ENCODE data around the gene PTPRN2. TPM values are rescaled to one million over a fixed set of nuclear protein-coding genes. Genes with fewer than 3 reads are reported as not detected.

PTPRN2 gene
- total RNA-seq, 2 experiments from 2014 or later, result 0.70 TPM; not detected in 1

DNA sequence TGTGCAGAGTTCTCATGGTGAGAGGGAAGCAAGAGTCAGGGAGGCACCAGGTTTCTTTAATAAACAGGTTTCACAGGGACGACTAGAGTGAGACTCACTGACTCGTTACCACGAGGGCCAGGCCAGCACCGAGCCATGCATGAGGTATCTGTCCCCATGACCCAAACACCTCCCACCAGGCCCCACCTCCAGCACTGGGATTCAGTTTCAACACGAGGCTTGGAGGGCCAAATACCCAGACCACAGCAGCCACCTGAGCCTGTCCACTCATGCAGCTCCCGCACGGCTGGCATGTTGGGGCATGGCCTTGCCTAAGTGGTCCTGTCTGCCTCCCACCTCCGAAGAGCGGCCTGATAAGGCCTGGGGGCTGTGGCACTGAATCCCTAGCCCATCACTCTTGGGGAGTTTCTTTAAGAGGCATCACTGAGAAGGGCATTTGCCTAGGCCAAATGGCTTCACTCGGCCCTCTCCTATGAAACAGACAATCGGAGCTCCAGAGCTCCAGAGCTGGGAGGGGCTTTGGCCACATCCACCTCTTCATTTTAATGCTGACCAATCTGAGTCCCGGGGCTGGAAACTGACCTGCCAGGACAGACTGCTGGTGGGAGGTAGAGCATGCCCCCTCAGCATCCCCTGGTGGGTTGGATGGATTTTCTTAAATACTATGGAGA lies 1093.0 kb downstream of the PTPRN2 start:
- intact Hi-C loops (cut with micrococcal nuclease; ENCODE audit: unreplicated experiment), result no loop called here
- POLR2A ChIA-PET, result interaction anchor here (0.9 kb wide), 1 partner anchor 20 kb away, joined by 3 read pairs; no protein-coding TSS in a partner anchor
- CTCF ChIA-PET (ENCODE audit: unreplicated experiment), result no interaction called here
- Histone ChIP-seq H4K20me1 (ENCODE audit: insufficient read depth, low read length) (no peaks in the 10 kb centered on the region), H3K4me3 (ENCODE audit: low read depth, low read length, poor library complexity, severe bottlenecking) (no peak overlapping the region), H3K9me3 (ENCODE audit: low read length) (no peaks in the 10 kb centered on the region), H3K4me1 (ENCODE audit: insufficient read depth, low read length, poor library complexity, severe bottlenecking) (peaks cover 9% of the 10 kb centered on the region), H2AFZ (ENCODE audit: low read length) (no peak overlapping the region), H3K9me2 (ENCODE audit: insufficient read depth, low read length) (no peaks in the 10 kb centered on the region), H3K4me2 (ENCODE audit: low read length) (no peak overlapping the region), H3K79me2 (ENCODE audit: insufficient read depth, low read depth, low read length) (no peaks in the 10 kb centered on the region), H3K36me3 (ENCODE audit: insufficient read depth, low read length) (no peaks in the 10 kb centered on the region), H3K27ac (ENCODE audit: low read depth, low read length, poor library complexity, severe bottlenecking) (no peak overlapping the region)
- DNase-seq (ENCODE audit: low spot score), result no peak
- no peak for TF ChIP-seq EZH2phosphoT487 (IDR thresholded peaks at IDR 0.05; ENCODE audit: borderline replicate concordance, low read depth, low read length)
- TF ChIP-seq, protein P1, sequence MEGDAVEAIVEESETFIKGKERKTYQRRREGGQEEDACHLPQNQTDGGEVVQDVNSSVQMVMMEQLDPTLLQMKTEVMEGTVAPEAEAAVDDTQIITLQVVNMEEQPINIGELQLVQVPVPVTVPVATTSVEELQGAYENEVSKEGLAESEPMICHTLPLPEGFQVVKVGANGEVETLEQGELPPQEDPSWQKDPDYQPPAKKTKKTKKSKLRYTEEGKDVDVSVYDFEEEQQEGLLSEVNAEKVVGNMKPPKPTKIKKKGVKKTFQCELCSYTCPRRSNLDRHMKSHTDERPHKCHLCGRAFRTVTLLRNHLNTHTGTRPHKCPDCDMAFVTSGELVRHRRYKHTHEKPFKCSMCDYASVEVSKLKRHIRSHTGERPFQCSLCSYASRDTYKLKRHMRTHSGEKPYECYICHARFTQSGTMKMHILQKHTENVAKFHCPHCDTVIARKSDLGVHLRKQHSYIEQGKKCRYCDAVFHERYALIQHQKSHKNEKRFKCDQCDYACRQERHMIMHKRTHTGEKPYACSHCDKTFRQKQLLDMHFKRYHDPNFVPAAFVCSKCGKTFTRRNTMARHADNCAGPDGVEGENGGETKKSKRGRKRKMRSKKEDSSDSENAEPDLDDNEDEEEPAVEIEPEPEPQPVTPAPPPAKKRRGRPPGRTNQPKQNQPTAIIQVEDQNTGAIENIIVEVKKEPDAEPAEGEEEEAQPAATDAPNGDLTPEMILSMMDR (conservative IDR thresholded peaks at IDR 0.05; ENCODE audit: low read length), result no peak
- BruUV-seq (replicated peaks), result no TSS peak

DNA sequence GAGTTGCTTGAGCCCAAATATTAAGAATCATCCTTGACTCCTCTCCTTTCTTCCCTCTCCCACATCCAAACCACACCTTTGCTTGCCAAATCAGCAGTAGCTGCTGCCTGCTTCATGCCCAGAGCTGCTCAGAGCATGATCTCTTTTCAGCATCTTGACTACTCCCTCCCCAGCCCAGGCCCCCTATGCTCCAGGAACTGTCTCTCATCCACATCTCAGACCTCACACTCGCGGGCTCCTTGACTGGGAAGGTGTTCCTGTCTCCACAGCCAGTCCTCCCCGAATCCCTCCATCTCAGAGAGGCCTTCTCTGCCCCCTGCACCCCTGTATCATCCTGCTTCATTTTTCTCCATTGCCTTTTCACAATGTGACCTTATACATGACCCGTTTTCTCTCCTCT lies 1093.8 kb downstream of the PTPRN2 start:
- ChIA-PET CTCF (ENCODE audit: unreplicated experiment) (no interaction called here), POLR2A (no interaction called here)
- intact Hi-C loops (cut with micrococcal nuclease; ENCODE audit: unreplicated experiment), result no loop called here
- Histone ChIP-seq H3K36me3 (ENCODE audit: insufficient read depth, low read length) (no peaks in the 10 kb centered on the region), H3K4me2 (ENCODE audit: low read length) (no peak overlapping the region), H4K20me1 (ENCODE audit: insufficient read depth, low read length) (no peaks in the 10 kb centered on the region), H2AFZ (ENCODE audit: low read length) (no peak overlapping the region), H3K9me3 (ENCODE audit: low read length) (no peaks in the 10 kb centered on the region), H3K79me2 (ENCODE audit: insufficient read depth, low read depth, low read length) (no peaks in the 10 kb centered on the region), H3K4me3 (ENCODE audit: low read depth, low read length, poor library complexity, severe bottlenecking) (no peak overlapping the region), H3K9me2 (ENCODE audit: insufficient read depth, low read length) (no peaks in the 10 kb centered on the region), H3K4me1 (ENCODE audit: insufficient read depth, low read length, poor library complexity, severe bottlenecking) (peaks cover 9% of the 10 kb centered on the region), H3K27ac (ENCODE audit: low read depth, low read length, poor library complexity, severe bottlenecking) (no peak overlapping the region)
- no TSS peak for BruUV-seq (replicated peaks)
- no peak for DNase-seq (ENCODE audit: low spot score)
- TF ChIP-seq, protein P1 (conservative IDR thresholded peaks at IDR 0.05; ENCODE audit: low read length), result no peak
- no peak for TF ChIP-seq EZH2phosphoT487 (IDR thresholded peaks at IDR 0.05; ENCODE audit: borderline replicate concordance, low read depth, low read length)

DNA sequence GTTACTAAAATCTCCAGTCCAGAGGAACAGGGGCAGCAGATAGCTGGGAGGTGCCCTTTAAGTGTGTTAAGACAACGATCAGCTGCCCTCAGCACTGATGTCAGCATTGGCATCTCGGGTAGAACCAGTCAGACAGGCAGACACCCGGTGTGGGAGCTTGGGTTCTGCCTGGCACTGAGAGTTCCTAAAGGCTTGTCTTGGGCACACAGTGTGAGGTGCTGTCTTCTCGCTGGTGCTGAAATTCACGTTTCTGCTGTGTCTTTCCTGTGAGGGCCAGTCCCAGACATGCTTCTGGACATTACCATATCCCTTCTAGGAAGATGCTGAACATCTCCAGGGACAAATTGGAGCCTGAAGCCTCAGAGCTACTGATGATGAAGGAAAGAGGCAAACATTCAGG lies 1094.6 kb downstream of the PTPRN2 start:
- no peak overlapping the region for H3K4me3 ChIP-seq (ENCODE audit: low read depth, low read length, poor library complexity, severe bottlenecking)
- intact Hi-C loops (cut with micrococcal nuclease; ENCODE audit: unreplicated experiment), result no loop called here
- no peaks in the 10 kb centered on the region for H3K79me2 ChIP-seq (ENCODE audit: insufficient read depth, low read depth, low read length)
- no peak for DNase-seq (ENCODE audit: low spot score)
- peaks cover 9% of the 10 kb centered on the region for H3K4me1 ChIP-seq (ENCODE audit: insufficient read depth, low read length, poor library complexity, severe bottlenecking)
- no peaks in the 10 kb centered on the region for H4K20me1 ChIP-seq (ENCODE audit: insufficient read depth, low read length)
- BruUV-seq (replicated peaks), result no TSS peak
- no peak overlapping the region for H2AFZ ChIP-seq (ENCODE audit: low read length)
- H3K4me2 ChIP-seq (ENCODE audit: low read length), result no peak overlapping the region
- CTCF ChIA-PET (ENCODE audit: unreplicated experiment), result no interaction called here
- POLR2A ChIA-PET, result no interaction called here
- TF ChIP-seq EZH2phosphoT487 (IDR thresholded peaks at IDR 0.05; ENCODE audit: borderline replicate concordance, low read depth, low read length), result no peak
- TF ChIP-seq, protein P1 (conservative IDR thresholded peaks at IDR 0.05; ENCODE audit: low read length), result no peak
- no peaks in the 10 kb centered on the region for H3K36me3 ChIP-seq (ENCODE audit: insufficient read depth, low read length)
- H3K9me2 ChIP-seq (ENCODE audit: insufficient read depth, low read length), result no peaks in the 10 kb centered on the region
- no peak overlapping the region for H3K27ac ChIP-seq (ENCODE audit: low read depth, low read length, poor library complexity, severe bottlenecking)
- no peaks in the 10 kb centered on the region for H3K9me3 ChIP-seq (ENCODE audit: low read length)

All from OCI-LY7 (cell line).